ENCODE data around the gene ABHD3.
"Not testable (repeated sequence)": the region's sequence is repeated elsewhere in the genome, so short reads cannot be mapped to it uniquely, and the experiment has no call there.

ABHD3 gene, protein sequence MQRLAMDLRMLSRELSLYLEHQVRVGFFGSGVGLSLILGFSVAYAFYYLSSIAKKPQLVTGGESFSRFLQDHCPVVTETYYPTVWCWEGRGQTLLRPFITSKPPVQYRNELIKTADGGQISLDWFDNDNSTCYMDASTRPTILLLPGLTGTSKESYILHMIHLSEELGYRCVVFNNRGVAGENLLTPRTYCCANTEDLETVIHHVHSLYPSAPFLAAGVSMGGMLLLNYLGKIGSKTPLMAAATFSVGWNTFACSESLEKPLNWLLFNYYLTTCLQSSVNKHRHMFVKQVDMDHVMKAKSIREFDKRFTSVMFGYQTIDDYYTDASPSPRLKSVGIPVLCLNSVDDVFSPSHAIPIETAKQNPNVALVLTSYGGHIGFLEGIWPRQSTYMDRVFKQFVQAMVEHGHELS

DNA sequence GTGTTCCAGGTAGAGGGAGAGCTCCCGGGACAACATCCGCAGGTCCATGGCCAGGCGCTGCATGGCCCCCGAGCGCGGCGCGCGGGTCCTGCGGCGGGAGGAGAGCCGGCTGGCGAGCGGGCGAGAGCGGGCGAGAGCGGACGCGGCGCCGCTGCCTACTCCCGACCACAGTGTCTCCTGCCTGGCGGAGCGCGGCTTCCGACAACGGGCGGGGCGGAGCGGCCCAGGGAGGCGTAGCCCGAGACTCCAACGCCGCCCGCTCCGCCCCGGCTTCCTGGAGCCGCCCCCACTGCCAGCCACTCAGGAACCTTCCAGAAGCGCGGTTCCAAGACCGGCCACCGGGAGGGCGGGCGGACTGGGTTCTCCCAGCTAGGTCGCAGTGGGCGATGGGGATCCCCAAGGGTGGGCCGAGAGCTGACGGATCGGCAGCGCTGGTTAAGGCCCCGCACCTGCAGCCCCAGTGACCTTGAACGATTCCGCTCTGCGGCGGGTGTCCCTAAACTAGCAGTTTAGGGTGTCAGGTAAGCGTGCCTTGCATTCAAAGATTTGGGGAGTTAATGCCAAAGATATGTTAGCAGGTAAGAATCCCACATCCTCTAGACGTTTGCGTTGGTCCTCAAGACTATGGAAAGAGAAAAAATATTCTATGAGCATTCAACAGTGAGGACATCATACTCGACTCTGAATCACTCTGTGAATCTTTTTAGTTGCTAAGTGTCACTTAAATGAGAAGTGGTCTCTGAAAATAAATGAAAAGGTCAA is at the start of gene ABHD3:
Gene ABHD3 (minus strand): TSS at position 172 of the 762 bp plus-strand sequence. CDS start 109 bp downstream, at position 63.
- peak; percentile 71 to 80 (median 74) for DNase-seq (ENCODE audit: low read depth in 2 of 3, low spot score in 2 of 3)

DNA sequence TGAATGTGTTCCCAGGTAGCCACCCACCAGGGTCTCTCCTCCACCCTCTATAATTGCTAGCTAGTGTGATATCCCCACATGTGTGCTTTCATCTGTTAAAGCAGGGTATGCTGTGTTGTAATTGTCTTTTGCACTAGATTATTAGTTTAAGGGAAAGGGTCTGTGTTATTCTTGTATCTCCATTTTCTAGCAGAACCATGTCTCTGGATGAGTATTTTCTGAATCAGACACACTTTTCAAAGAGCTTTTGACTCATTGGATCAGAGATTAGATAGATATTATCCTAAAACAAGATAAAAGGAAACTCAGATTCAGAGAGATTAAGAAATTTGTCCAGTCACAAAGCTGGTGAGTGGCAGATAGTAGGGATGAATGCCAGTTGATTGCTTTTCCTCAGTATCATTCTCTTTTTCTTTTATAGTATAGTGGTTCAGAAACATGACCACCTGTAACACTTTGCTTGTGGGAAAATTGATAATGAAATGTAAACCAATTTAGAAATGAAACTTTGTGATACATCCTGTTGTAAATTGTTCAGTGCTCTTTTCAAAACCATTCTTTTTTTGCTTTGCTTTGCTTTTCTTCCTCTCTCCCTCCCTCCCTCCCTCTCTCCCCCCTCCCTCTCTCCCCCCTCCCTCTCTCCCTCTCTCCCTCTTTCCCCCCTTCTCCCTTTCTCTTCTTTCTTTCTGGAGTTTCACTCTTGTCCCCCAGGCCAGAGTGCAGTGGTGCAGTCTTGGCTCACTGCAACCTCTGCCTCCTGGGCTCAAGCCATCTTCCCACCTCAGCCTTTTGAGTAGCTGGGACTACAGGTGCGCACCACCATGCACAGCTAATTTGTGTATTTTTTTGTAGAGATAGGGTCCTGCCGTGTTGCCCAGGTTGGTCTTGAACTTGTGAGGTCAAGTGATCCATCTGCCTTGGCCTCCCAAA is 43.5 kb upstream of the ABHD3 start:
- no peak for DNase-seq (ENCODE audit: low read depth in 2 of 3, low spot score in 2 of 3)

DNA sequence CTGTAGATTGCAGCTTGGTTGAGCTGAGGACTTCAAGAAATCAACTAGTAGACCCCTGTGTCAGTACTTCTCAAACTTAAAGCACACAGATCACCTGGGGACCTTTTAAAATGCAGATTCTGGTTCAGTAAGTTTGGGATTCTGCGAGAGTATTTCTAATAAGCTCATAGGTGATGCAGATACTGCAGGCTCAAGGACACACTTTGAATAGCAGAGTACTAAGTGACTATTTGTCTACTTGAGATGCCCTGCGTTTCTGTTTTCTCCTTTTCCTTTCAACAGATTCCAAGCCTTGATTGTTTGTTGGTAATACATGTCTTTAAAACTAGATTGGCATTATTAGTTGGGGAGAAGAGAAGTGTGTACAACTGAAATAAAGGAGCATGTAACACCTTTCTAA is 42.7 kb upstream of the ABHD3 start:
- DNase-seq (ENCODE audit: low read depth in 2 of 3, low spot score in 2 of 3): no peak

DNA sequence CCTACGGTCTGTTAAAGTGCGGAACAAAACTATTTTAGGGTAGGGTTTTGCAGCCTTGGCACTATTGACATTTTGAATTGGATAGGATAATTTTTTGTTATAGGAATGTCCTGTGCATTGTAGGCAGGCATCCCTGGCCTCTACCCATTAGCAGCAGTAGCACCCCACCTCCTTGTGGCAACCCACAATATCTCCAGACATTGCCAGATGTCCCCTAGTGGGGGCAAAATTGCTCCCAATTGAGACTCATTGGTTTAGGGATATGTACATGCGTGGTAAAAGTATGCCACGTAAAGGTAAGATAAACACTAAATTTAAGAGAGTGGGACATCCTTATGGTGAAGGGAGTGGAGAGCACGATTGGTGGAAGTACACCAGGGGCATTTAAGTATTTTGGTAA is 40.7 kb upstream of the ABHD3 start:
- no peak for DNase-seq (ENCODE audit: low read depth in 2 of 3, low spot score in 2 of 3)

DNA sequence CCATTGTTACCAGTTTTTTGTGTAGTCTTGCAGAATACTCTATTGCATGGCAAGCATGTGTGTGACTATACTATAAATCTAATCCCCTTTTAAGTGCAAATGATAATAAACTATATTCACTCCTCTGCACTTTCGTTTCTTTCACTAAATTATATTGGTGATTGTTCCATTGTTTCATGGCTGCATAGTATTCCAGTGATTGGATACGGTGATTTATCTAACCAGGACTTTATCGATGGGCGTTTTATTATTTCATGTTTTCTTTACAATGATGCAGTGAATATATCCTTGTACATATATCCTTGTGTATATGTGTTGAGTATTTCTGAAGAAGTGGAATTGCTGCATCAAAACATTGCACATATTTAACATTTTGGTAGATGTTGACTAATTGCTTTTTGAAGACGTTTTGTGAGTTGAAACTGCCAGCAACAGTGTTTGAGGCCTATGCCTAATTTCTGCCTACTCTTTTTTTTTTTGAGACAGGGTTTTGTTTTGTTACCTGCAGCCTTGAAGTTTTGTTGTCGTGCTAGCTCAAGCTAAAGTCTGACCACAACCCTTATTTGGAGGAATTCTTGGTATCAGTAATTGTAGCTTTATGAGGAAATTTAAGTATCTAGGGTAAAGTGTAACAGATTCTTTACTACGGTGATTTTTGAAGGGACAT is 38.7 kb upstream of the ABHD3 start:
- no peak for DNase-seq (ENCODE audit: low read depth in 2 of 3, low spot score in 2 of 3)

DNA sequence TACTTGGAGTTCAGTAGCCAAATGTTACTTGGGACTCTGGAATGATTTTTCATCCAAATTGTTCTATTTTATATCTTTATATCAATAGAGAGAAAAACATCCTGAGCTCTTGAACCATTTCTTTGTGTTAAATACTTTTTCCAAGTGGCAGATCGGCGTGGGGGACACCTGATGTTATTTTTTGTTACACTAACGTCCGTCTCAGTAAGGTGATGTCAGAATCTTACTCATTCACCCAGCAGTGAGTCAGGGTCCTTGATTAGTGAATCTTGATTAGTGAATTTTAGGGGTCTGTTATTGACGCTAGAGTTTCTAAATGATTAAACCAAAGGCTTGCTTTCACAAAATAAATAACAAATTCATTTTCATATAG is 37.7 kb upstream of the ABHD3 start:
- DNase-seq (ENCODE audit: low read depth in 2 of 3, low spot score in 2 of 3): no peak

DNA sequence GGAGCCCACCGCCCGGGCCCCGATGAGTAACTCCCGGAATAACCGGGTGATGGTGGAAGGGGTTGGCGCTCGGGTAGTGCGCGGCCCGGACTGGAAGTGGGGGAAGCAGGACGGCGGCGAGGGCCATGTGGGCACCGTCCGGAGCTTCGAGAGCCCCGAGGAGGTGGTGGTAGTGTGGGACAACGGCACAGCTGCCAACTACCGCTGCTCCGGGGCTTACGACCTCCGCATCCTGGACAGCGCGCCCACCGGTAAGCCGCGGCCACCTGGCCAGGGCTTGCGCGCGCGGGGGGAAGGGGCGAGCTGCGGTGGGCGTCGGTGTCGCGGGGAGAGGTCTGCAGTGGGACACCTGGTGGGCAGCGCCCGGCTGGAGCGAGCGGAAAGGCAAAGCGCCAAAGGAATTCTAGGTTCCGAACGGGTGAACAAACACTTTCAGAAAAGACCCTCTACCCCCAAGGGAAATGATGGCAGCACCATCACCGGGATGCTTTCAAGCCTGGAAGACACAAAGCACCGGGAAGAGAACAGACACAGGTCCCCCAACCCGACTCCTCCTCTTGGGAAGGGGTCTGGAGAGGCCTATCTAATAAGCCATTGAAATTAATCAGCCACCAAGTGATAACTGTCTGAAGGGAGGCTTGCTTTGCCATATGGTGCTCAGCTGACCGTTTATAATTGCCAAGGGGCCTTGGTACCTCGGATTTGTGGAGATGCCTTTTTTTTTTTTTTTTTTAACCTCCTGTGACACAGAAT is 37.2 kb upstream of the ABHD3 start:
- peak in 1 of 3 experiments; percentile 2 for DNase-seq (ENCODE audit: low read depth in 2 of 3, low spot score in 2 of 3)

DNA sequence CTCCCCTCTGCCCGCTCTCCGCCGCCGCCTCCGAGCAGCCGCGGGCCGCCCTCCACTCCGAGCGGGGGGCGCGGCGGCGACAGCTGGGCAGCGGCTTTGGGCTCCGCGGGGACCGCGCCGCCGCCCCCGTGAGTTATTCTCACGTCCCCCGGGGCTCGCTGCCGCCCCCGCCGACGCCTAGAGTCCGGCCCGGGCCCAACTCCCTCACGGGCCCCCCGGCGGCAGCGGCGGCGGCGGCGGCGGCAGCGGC is 36.7 kb upstream of the ABHD3 start:
- DNase-seq (ENCODE audit: low read depth in 2 of 3, low spot score in 2 of 3): peak in 1 of 3 experiments; percentile 14

DNA sequence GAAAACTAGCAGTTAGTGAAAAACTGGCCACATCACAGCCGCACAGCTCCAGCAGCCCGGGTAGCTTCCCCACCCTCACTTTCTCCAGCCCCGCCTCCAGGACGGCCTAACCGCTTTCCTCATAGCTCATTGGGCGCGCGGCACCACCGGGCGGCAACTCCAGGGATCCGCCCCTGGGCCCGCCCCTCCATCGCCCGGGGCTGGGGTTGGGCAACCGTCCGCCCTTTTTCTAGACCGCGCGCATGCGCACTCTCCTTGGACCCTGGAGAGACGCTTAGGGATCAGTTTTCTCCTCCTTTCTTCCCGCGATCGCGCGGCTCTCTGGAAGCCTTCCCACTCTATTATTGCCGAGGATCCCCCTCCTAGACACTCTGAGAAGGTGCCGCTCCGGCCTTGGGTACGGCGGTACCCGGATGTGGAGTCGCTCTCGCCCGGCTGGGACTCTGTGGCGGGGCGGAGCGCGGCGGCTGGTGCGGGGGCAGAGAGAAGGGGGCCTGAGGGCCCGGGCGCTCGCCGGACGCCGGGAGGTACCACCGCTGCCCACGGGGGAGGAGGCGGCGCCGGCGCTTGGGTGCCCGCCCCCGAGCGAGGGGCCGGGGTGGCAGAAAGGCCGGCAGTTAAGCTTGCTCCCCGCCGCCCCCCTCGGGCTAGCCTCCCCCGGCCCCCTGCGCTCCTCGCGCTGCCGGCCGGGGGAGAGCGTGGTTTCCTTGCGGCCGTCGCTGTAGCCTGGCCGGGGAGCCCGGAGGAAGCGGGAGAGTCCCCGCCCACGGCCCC is 36.2 kb upstream of the ABHD3 start, which contains the start of gene MIB1:
Gene MIB1 (plus strand): TSS at position 255 of the 774 bp plus-strand sequence. CDS start 792 bp downstream, outside the sequence.
- peak; percentile 98 to 99 (median 98) for DNase-seq (ENCODE audit: low read depth in 2 of 3, low spot score in 2 of 3)

DNA sequence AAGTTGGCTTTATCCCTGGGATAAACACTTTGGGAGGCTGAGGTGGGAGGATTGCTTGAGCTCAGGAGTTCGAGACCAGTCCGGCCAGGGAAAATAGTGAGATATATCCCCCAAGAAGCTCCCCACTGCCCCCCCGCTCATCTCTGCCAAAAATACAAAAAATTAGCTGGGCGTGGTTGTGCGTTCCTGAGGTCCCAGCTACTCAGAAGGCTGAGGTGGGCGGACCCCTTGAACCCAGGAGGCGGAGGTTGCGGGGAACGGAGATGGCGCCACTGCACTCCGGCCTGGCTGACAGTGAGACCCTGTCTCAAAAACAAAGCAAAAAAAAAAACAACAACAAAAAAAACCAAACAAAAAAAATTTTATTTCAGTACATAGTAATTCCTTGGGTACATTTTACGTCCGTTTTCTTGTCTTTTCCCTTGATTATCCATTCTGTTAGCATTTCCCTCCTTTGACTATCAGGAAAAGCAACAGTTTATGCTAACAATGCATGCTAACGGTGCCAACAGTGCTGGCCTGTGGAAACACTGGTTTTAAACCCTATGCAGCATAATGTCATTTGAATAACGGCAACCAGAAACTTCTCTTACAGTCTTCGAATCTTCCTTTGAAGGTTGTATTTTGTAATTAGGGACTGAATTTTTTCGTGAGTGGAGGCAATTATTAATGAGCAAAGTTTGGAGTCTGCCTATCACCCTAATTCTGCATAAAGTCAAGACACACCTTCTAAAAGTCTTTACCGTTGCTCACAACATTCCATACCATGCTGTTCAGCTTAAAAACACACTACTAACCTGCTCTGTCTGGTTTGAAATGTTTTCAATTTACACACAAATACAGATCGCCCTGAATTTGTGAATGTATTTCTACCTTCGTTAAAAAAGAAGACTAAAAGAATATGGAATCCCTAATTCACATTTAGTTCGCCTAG is 35.3 kb upstream of the ABHD3 start:
- DNase-seq (ENCODE audit: low read depth in 2 of 3, low spot score in 2 of 3): no peak

DNA sequence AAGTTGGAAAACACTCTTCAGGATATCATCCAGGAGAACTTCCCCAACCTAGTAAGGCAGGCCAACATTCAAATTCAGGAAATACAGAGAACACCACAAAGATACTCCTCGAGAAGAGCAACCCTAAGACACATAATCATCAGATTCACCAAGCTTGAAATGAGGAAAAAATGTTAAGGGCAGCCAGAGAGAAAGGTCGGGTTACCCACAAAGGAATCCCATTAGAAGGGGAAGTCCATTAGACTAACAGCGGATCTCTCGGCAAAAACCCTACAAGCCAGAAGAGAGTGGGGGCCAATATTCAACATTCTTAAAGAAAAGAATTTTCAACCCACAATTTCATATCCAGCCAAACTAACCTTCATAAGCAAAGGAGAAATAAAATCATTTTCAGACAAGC is 32.4 kb upstream of the ABHD3 start:
- not testable (repeated sequence) for DNase-seq (ENCODE audit: low read depth in 2 of 3, low spot score in 2 of 3)

DNA sequence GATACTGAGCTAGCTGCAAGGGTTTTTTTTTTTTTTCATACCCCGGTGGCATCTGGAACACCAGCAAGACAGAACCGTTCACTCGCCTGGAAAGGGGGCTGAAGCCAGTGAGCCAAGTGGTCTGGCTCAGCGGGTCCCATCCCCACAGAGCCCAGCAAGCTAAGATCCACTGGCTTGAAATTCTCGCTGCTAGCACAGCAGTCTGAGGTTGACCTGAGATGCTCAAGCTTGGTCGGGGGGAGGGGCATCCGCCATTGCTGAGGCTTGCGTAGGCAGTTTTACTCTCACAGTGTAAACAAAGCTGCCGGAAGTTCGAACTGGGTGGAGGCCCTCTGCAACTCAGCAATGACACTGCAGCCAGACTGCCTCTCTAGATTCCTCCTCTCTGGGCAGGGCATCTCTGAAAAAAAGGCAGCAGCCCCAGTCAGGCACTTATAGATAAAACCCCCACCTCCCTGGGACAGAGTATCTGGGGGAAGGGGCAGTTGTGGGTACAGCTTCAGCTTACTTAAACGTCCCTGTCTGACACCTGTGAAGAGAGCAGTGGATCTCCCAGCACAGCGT is 31.0 kb upstream of the ABHD3 start:
- DNase-seq (ENCODE audit: low read depth in 2 of 3, low spot score in 2 of 3): no peak

DNA sequence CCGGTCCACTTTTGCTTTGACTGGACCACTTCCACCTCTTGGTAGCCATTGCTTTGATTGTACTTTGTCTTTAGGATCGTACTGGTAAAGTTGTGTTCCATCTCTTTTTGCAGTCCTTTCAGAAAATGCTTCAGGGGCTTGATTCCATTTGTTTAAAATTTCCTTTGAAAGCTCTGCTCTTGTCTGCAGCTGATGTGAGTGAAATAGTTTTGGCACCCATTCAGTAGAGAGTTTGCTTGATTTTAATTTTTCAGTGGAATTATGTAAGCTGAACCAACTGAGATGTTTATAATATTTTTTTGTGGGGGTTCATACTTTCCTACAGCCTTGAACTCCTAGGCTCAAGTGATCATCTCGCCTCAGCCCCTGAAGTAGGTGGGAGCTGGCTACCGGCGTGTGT is 28.4 kb upstream of the ABHD3 start:
- DNase-seq (ENCODE audit: low read depth in 2 of 3, low spot score in 2 of 3): no peak

DNA sequence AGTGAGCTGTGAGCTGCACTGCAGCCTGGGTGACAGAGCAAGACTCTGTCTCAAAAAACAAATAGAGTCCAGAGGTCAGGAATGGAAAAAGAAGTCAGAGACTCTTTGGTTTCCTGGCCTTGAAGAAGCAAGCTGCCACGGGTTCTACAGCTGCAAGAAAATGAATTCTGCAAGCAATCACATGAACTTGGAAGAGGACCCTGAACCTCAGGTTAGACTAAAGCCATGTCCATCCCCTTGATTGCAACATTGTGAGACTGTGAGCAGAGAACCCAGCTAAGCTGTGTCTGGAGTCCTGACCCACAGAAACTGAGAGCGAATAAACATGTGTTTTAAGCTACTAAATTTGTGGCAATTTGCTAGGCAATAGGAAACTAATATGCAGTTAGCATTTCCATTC is 23.1 kb upstream of the ABHD3 start:
- DNase-seq (ENCODE audit: low read depth in 2 of 3, low spot score in 2 of 3): no peak

DNA sequence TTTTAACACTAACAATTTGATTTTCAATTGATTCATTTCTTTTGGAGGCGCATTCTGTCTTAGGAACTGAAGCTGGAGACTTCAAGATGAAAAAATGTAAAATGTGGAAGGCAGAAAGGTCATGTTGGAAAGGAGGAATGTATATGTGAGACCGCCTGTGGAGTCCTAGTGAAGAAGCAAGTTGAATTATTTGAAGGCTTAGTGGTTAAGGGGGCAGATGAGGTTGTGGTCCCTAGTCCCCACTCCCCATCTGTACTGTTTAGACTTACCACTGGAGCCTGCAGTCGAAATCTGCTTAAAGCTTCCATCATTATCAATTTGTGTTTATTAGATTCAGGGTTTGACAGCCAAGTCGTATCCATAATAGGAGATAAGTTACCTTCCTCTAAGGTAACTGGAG is 20.6 kb upstream of the ABHD3 start:
- DNase-seq (ENCODE audit: low read depth in 2 of 3, low spot score in 2 of 3): no peak

DNA sequence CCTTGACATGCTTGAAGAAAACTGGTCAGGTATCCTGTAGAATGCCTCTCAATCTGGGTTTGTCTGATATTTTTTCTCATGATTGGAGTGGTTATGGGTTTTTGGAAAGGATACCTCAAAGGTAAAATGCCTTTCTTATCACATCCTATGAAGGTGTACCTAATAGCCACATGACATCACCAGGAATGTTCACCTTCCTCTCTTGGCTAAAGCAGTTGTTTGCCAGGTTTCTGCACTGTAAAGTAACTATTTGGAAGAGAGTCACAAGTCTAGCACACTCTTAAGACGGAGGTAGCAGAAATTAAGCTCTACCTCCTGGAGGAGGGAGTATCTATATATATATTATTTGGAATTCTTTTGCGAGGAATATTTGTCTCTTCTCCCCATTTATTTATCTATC is 18.1 kb upstream of the ABHD3 start:
- DNase-seq (ENCODE audit: low read depth in 2 of 3, low spot score in 2 of 3): no peak

DNA sequence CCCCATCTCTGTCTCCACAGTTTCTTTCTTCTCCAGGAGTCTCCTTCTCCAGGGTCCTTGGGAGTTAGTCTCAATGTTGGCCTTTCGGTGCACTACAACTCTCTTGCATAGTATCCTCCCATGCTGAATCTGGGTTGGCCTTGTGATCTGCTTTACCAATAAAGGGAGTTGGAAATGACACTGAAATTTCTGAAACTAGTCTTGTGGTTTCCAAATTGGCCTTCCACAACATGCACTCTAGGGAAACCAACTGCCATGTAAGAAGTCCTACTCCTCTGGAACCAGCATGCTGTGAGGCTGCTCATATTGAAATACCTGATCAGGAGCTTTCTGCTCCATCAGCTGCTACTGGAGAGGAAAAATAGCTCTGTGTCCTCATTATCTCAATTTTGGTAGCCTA is 9.9 kb upstream of the ABHD3 start:
- no peak for DNase-seq (ENCODE audit: low read depth in 2 of 3, low spot score in 2 of 3)

DNA sequence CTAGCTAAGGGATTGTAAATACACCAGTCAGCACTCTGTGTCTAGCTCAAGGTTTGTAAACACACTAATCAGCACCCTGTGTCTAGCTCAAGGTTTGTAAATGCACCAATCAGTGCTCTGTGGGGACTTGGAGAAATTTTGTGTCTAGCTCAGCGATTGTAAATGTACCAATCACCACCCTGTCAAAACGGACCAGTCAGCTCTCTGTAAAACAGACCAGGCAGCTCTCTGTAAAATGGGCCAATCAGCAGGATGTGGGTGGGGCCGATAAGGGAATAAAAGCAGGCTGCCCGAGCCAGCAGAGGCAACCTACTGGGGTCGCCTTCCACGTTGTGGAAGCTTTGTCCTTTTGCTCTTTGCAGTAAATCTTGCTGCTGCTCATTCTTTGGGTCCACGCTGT is 2.6 kb upstream of the ABHD3 start:
- DNase-seq (ENCODE audit: low read depth in 2 of 3, low spot score in 2 of 3): not testable (repeated sequence)

All from activated CD8-positive, alpha-beta memory T cell treated with anti-CD3 and anti-CD28 coated beads for 48 hours (primary cell).